ENCODE results near the gene DERL2. TPM values are rescaled to one million over a fixed set of nuclear protein-coding genes. Genes with fewer than 3 reads are reported as not detected.
A peak's percentile ranks its signal among the peaks of the same experiment; 100 is the strongest.

The DERL2 gene
- total and polyA plus RNA-seq, 9 of the 15 experiments (the other 6 are each of a cell fraction or from before 2014, with no cell fraction given): 11.5 to 105 (median 30.7) TPM

DNA sequence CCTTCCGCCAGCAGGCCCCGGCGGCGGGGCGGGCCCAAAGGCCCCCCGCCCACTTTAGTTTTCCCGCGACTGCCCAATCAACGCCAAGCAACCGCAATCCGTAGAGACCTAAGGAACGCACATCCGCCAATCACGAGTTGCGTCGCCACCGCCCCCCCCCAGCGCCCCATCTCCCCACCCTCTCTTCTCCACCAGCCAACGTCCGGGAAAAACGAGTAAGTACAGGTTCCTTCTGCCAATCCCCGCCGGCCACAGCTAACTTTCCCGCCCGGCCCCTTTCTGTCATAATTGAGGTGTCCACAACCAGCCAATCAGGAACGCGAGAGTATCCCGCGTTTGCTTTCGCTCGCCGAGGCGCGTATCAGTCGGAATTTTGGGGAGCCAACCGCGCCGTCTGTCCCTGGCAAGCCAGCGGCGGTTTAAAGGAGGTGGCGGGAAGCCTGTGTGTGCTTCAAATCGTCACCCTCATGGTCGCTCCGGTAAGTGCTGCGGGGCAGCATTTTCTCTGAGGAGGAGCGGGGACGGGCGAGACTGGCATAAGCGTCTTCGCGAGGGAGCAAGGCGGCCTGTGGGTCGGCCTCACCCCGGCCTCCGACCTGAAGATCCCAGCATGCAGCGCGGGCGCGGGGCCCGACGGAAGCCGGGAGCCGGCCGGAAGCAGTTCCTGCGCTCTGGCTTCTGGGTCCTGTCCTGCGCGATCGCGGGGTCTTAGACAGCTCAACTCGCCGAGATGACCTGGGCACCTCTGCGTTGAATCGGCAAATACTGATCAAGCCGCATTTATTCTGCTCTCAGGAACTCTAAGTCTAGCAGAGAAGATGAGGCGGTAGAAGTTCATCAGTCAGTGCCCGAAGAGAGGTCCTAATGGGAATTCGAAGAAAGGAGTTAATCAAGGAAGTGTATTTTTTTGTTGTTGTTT lies 487 bp upstream of the DERL2 start, which contains the start of gene MIS12 (continued):
- TF ChIP-seq, protein P1, sequence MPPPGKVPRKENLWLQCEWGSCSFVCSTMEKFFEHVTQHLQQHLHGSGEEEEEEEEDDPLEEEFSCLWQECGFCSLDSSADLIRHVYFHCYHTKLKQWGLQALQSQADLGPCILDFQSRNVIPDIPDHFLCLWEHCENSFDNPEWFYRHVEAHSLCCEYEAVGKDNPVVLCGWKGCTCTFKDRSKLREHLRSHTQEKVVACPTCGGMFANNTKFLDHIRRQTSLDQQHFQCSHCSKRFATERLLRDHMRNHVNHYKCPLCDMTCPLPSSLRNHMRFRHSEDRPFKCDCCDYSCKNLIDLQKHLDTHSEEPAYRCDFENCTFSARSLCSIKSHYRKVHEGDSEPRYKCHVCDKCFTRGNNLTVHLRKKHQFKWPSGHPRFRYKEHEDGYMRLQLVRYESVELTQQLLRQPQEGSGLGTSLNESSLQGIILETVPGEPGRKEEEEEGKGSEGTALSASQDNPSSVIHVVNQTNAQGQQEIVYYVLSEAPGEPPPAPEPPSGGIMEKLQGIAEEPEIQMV (tag; conservative IDR thresholded peaks at IDR 0.05; ENCODE audit: low read depth): no peak
- no peak for TF ChIP-seq ELF4 (CRISPR knock-in tag; IDR thresholded peaks at IDR 0.05)
- TF ChIP-seq MAFK (IDR thresholded peaks at IDR 0.05; ENCODE audit: low read length): no peak
- TF ChIP-seq RNF2 (IDR thresholded peaks at IDR 0.05): peak; percentile 60; the same call in 1 of the 2 replicates
- TF ChIP-seq, protein P2, sequence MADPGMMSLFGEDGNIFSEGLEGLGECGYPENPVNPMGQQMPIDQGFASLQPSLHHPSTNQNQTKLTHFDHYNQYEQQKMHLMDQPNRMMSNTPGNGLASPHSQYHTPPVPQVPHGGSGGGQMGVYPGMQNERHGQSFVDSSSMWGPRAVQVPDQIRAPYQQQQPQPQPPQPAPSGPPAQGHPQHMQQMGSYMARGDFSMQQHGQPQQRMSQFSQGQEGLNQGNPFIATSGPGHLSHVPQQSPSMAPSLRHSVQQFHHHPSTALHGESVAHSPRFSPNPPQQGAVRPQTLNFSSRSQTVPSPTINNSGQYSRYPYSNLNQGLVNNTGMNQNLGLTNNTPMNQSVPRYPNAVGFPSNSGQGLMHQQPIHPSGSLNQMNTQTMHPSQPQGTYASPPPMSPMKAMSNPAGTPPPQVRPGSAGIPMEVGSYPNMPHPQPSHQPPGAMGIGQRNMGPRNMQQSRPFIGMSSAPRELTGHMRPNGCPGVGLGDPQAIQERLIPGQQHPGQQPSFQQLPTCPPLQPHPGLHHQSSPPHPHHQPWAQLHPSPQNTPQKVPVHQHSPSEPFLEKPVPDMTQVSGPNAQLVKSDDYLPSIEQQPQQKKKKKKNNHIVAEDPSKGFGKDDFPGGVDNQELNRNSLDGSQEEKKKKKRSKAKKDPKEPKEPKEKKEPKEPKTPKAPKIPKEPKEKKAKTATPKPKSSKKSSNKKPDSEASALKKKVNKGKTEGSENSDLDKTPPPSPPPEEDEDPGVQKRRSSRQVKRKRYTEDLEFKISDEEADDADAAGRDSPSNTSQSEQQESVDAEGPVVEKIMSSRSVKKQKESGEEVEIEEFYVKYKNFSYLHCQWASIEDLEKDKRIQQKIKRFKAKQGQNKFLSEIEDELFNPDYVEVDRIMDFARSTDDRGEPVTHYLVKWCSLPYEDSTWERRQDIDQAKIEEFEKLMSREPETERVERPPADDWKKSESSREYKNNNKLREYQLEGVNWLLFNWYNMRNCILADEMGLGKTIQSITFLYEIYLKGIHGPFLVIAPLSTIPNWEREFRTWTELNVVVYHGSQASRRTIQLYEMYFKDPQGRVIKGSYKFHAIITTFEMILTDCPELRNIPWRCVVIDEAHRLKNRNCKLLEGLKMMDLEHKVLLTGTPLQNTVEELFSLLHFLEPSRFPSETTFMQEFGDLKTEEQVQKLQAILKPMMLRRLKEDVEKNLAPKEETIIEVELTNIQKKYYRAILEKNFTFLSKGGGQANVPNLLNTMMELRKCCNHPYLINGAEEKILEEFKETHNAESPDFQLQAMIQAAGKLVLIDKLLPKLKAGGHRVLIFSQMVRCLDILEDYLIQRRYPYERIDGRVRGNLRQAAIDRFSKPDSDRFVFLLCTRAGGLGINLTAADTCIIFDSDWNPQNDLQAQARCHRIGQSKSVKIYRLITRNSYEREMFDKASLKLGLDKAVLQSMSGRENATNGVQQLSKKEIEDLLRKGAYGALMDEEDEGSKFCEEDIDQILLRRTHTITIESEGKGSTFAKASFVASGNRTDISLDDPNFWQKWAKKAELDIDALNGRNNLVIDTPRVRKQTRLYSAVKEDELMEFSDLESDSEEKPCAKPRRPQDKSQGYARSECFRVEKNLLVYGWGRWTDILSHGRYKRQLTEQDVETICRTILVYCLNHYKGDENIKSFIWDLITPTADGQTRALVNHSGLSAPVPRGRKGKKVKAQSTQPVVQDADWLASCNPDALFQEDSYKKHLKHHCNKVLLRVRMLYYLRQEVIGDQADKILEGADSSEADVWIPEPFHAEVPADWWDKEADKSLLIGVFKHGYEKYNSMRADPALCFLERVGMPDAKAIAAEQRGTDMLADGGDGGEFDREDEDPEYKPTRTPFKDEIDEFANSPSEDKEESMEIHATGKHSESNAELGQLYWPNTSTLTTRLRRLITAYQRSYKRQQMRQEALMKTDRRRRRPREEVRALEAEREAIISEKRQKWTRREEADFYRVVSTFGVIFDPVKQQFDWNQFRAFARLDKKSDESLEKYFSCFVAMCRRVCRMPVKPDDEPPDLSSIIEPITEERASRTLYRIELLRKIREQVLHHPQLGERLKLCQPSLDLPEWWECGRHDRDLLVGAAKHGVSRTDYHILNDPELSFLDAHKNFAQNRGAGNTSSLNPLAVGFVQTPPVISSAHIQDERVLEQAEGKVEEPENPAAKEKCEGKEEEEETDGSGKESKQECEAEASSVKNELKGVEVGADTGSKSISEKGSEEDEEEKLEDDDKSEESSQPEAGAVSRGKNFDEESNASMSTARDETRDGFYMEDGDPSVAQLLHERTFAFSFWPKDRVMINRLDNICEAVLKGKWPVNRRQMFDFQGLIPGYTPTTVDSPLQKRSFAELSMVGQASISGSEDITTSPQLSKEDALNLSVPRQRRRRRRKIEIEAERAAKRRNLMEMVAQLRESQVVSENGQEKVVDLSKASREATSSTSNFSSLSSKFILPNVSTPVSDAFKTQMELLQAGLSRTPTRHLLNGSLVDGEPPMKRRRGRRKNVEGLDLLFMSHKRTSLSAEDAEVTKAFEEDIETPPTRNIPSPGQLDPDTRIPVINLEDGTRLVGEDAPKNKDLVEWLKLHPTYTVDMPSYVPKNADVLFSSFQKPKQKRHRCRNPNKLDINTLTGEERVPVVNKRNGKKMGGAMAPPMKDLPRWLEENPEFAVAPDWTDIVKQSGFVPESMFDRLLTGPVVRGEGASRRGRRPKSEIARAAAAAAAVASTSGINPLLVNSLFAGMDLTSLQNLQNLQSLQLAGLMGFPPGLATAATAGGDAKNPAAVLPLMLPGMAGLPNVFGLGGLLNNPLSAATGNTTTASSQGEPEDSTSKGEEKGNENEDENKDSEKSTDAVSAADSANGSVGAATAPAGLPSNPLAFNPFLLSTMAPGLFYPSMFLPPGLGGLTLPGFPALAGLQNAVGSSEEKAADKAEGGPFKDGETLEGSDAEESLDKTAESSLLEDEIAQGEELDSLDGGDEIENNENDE (IDR thresholded peaks at IDR 0.05; ENCODE audit: low read depth, low read length): no peak
- TF ChIP-seq PHF20 (IDR thresholded peaks at IDR 0.05; ENCODE audit: partially characterized antibody): peak; percentile 90
- 0 out of 2 replicates have a peak, but pooled peaks have one; percentile 66 for TF ChIP-seq XRCC5 (IDR thresholded peaks at IDR 0.05; ENCODE audit: low read depth, low read length)
- no peak for TF ChIP-seq HIVEP1 (CRISPR knock-in tag; IDR thresholded peaks at IDR 0.05)
- no peak for TF ChIP-seq ZNF766 (CRISPR knock-in tag; conservative IDR thresholded peaks at IDR 0.05)
- no peak for TF ChIP-seq TCFL5 (CRISPR knock-in tag; conservative IDR thresholded peaks at IDR 0.05)
- TF ChIP-seq PTTG1 (tag; IDR thresholded peaks at IDR 0.05; ENCODE audit: low read depth): no peak
- no peak for TF ChIP-seq PRMT5 (CRISPR knock-in tag; IDR thresholded peaks at IDR 0.05)
- no peak for TF ChIP-seq POLR3A (IDR thresholded peaks at IDR 0.05; ENCODE audit: borderline replicate concordance, extremely low read depth, insufficient read depth, insufficient read length)
- TF ChIP-seq XRCC4 (IDR thresholded peaks at IDR 0.05; ENCODE audit: extremely low read depth, insufficient read depth, insufficient read length): no peak
- peak; percentile 99 for TF ChIP-seq L3MBTL2 (IDR thresholded peaks at IDR 0.05)
- no peak for TF ChIP-seq ZNF778 (CRISPR knock-in tag; IDR thresholded peaks at IDR 0.05)
